Keratinocyte (primary cell): Measurements from ENCODE around the gene NINJ2.

Experiments
- EZH2 ChIP-seq: IDR thresholded peaks from one replicate; pipeline ENCODE4 v1.6.1; 2012; ENCODE audit warnings: inconsistent platforms, mild to moderate bottlenecking, low read length, moderate library complexity
- TF ChIP-seq, protein P1 (sequence below), 3 experiments: IDR thresholded peaks in 1 of 3; conservative IDR thresholded peaks in 1 of 3; optimal IDR thresholded peaks in 1 of 3; 2 replicates in 2 of 3; 3 replicates in 1 of 3; pipeline versions ENCODE3 to v1.5.1; 2011; ENCODE audit warnings: low read length in 3 of 3, mild to moderate bottlenecking in 3 of 3, moderate library complexity in 2 of 3, control low read depth in 1 of 3, inconsistent platforms in 1 of 3; ENCODE audit not compliant: insufficient read depth in 2 of 3; ENCODE audit errors: extremely low read depth in 1 of 3

DNA sequence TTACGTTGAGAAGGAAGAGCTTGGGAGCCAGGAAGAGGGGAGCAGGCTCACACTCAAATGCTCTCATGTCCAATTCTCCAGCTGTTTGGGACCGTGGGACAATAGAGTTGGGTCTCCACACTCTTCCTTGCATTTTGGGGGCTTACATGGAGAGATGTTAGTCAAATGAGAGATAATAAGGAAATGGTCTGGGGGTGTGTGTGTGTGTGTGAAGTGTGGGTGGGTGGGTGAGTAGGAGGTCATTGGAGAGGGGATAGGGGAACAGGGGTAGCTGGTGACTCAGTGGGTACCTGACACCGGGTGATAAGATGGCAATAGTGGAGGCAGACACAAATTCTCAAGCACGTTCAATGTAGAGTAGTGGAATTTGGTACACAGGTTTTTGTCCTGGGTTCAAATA lies 135.5 kb downstream of the NINJ2 start:
- TF ChIP-seq, protein P1, sequence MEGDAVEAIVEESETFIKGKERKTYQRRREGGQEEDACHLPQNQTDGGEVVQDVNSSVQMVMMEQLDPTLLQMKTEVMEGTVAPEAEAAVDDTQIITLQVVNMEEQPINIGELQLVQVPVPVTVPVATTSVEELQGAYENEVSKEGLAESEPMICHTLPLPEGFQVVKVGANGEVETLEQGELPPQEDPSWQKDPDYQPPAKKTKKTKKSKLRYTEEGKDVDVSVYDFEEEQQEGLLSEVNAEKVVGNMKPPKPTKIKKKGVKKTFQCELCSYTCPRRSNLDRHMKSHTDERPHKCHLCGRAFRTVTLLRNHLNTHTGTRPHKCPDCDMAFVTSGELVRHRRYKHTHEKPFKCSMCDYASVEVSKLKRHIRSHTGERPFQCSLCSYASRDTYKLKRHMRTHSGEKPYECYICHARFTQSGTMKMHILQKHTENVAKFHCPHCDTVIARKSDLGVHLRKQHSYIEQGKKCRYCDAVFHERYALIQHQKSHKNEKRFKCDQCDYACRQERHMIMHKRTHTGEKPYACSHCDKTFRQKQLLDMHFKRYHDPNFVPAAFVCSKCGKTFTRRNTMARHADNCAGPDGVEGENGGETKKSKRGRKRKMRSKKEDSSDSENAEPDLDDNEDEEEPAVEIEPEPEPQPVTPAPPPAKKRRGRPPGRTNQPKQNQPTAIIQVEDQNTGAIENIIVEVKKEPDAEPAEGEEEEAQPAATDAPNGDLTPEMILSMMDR (optimal IDR thresholded peaks at IDR 0.05 in 1 of 3, IDR thresholded peaks at IDR 0.05 in 1 of 3, conservative IDR thresholded peaks at IDR 0.05 in 1 of 3; ENCODE audit: extremely low read depth in 1 of 3, insufficient read depth in 2 of 3, low read length in 3 of 3) = no peak
- no peak for TF ChIP-seq EZH2
